Activated CD4-positive, CD25-positive, alpha-beta regulatory T cell treated with anti-CD3 and anti-CD28 coated beads, Interleukin-2, amount 50 U/mL, for 16 hours (primary cell): ENCODE results near the gene EGFR.

Source experiments
- DNase-seq: peaks from one replicate; pipeline ENCODE4 v3.0.0-alpha.2; 2020; ENCODE audit warnings: low read depth, low spot score

Gene EGFR

DNA sequence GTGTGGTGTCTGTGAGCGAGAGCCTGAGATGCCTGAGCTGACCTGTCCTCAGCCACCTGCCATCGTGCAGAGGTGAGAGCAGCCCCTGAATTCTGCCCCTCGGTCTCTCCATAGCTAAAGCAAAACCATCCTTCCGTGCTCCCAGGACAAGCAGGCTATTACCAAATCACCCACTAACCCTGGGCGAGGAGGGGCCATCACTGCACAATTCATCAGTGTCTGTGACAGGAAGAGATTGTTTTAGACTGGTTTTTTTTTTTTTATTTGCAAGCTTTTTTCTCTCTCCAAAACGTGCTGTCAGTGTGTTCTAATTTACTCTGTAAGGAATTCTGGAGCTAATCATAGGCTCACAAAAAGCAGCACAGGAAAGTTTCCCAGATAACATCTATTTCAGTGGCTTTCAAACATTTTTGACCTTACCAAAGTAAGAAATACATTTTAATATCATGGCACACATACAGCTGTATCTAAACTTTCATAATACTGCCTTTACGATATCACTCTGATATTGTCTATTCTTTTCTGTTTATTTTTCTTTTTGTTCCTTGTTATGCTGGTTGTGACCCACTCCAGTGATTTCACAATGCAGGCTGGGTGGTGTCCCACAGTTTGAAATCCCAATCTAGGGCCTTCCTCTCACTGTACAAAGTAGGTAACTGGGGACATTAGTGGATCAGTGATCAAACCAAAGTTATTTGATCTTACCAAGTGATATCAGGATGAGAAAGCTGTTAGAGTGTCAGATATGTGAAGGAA is 62.8 kb downstream of the EGFR start:
- DNase-seq, result no peak

DNA sequence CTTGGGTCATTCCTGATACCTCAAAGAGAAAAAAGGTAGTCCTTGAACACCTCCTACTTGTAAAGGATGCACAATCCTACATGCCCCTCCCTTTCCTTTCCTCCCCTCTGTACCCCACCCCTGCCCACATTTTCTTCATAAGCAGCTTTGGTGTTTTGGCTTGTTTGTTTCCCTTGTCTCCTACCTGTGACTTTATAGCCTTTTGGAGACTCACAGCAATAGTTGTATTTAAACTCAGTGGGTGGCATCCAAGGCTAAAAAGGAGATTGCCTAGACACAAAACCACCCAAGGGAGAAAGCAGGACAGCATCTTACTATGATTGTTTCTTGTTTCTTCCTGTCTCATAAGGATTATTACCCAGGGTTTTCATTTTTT is 63.4 kb downstream of the EGFR start:
- DNase-seq, result no peak

DNA sequence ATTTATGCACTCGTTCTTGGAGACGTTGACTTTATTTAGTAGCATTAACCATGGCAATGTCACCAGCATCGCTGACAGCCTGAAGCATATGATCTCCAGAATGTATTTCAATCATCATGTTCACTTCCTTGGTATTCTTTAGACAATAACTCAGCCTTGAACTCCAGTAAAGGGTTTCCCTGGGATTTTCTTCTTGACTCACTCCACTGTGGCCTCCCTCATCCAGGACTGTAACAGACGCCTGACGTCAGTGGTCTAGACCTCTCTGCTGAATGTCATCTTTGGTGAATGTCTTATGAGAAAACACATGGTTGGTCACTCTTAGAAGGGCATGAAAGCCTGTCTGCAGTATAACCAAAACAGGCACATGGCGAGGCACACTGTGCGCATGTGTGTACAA is 64.4 kb downstream of the EGFR start:
- DNase-seq, result no peak

DNA sequence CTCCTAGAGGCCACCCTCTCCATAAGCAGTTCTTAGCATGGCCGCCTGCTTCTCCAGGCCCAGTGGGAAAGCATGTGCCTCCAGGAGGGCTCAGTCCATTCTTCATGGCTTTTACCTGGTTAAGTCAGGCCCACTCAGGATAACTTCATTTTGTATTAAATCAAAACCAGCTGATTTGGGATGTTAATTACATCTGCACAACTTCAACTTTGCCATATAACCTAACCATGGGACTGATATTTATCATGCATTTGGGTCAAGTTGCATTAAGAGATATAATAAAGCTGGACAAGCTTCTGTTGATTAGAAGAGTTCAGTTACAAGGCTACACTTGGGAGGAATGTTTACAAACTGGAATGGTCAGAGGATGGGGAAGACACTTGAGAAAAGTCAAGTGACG is 65.5 kb downstream of the EGFR start:
- no peak for DNase-seq

DNA sequence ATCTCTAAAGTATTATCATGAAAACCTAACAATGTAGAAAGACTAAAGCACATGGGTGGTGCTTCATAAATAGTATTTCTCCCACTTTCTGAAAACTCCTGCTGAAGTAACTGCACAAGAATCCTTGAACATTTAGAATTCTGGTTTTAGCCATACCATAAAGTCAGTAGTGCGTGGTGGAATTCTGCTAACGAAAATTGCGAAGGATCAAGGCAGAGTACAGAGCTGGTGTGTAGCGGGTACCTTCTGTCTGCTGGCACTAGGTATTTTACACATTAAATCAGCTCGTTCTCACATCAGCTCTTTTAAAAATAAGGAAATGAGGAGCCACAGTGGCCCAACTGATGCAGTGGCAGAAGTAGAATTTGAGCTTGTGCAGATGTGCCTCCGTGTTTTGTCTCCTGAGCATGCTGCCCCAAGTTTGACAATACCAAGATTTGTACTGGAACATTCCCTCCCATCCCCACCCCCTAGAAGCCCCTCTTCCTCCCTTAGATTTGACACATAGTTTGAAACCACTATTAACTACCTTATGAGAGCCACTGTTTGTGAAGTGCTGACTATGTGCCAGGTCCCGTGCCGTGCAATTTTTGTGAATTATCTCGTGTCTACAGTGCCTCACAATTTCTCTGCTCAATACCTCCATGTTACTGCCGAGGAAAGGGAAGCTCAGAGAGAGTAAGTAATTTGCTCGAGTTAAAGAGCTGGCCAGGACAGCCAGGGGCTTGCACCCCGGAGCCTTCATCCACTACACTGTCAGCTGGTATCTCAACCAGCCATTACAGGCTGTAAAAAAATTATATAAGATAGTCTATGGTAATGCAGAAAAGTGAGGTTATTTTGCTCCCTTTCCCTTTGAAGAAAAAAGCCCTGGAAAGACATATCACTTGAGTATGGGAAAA is 66.9 kb downstream of the EGFR start:
- DNase-seq, result no peak

DNA sequence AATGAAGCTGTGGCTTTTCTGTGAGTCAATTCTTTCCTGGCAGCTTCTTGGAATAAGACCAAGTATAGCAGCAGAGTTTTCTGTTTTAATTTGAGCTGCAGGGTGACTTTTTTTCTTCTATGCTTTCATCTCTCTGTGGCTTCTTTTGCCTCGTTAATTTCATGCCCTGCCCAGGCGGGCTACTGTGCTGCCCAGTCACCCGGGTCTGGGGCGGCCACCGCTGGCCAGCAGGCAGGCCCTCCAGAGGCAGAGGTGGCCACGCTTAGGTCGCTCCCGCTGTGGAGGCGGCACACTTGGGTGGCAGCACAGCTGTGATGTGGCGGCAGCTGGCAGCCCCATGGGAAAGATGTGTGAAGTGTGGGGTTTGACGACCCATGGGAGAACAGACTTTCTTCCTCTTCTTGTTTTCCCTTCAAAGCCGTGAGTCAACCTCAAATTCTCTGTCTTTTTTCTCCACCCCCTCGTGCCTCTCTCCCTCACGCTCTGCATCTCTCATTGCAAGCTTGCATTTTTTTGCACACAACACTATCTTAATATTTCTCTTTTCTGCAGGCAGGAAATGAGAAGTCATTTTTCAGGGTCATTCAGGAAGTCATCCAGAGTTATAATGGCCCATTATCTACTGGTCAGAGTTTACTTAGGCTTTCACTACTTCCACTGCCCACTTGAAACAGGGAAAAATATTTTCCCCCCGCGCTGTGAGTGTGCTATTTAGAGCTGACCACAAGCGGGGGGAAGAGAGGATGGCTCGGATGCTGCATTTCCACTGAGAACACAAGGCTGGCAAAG is 67.8 kb downstream of the EGFR start:
- no peak for DNase-seq

DNA sequence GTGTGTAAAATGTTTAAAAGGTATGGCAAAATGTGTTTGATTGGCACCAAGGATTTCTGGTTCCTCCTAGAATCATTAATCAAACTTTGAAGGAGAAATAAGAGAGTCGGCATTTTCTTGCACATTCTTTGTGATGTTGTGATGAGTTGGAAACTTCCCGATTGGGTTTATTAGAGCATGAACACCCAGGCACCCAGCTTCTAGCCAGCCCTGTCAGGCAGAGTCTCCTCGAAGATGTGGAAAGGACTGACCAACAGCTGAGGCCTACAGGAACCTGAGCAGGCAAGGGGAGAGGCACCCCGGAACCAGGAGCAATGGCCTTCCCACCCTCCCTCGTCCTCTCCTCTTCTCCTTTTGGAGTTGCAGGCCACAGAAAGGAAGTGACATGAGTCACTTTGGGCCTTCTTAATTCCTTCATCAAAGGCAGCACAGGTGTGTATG is 68.7 kb downstream of the EGFR start:
- no peak for DNase-seq

DNA sequence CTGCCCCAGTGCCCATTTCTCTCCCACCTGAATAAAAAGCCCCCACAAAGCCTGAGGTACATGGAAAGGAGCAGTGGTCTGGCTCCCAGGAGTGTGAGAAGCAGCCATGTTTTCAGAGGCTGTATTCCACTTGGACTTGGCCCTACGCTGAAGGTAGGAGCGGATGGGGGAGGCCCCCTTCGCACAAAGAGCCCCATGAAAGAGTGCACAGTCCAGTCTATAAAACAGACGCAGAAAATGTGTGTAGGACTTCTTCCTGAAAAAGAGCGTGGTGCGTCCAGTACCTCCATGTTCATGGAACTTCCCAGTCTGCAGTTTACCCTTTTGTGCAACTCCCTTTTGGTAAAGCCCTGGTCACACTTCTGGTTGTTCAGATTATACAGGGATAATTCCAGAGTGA is 69.3 kb downstream of the EGFR start:
- no peak for DNase-seq

DNA sequence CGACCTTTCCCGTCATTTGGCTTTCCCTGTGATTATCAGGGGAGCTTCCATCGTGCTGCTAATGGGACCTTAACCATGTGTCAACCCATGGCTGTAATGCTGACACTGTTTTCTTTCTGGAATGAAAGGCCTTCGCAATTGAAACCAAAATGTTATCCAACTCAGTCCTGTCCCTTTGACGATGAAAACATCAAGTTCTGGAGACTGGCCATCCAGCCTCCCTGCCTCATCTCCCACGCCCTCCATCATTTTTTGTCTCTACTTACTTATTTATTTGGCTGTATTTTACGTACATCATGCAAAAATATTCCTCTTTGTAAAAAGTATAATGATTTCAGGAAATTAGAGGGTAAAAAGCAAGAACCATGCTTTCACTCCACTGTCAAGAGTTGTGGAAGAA is 69.8 kb downstream of the EGFR start:
- no peak for DNase-seq

DNA sequence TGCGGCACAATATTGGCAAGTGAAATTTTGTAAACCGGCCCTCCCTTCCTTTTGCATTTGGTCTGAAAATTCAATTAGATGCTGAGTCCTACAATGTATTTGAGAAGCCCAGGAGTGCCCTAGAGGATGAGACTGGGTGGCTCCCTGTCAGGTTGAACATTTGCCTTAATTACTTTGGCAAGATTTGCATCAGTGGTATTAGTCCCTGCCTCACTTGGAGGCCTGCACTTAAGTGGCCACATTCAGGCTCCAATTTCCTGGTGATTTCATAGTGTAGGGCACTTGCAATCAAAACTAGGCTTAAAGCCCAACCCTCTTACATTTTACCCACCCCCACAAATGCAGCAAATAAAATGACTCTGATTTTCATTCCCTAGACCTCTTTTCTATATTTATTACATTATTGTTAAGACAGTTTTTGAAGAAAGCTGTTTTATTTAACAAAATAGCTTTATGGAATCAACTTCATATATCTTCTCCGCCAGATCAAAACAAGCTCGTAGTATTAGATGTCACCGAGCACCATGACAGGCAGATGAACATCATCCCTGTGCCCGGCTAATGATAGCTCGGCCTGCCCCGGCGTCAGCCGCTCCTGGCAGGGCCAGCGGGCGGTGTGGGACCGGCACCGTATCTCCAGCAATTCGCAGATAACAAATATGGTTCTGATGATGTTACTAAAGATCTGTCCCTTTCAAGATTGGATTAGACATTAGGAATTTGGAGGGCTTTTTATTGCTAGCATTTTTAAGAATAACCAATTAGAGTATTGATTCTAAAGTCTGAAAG is 73.6 kb downstream of the EGFR start:
- no peak for DNase-seq

DNA sequence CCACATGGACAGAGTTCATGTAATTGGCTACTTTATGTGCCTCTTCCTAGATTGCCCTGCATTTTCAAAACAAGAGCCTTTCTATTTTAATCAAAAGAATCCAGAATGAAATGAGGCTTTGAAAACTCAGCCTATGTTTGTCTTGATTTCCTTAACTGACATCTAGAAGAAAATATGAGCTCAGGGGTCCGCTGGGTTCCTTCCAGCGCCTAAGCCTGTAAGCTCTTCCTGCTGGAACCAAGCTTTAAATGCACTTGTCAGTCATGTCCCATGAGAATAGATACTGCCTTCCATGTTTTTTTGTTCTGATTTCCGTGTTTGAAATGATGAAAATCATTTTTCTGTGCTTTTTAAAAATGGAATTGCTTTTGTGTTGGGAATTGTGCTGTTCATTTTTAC is 74.2 kb downstream of the EGFR start:
- no peak for DNase-seq

DNA sequence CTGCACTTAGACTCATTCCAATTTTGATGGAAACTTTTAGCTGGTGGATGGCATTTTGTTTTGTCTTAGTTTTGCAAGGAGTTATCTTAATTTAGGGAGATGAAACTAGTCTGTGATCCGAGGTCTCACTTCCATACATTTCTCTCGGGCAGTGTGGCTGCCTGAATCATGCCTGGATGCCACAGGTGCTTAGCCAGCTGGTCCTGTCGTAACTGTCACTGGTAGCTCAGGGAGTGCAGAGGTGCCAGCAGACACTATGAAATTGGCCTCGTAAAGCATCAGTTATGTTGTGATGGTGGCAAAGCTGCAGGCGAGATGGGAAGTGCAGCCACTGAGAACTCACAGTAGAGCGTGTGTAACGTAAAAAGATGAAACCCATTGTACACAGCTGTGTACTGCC is 74.9 kb downstream of the EGFR start:
- DNase-seq, result no peak

DNA sequence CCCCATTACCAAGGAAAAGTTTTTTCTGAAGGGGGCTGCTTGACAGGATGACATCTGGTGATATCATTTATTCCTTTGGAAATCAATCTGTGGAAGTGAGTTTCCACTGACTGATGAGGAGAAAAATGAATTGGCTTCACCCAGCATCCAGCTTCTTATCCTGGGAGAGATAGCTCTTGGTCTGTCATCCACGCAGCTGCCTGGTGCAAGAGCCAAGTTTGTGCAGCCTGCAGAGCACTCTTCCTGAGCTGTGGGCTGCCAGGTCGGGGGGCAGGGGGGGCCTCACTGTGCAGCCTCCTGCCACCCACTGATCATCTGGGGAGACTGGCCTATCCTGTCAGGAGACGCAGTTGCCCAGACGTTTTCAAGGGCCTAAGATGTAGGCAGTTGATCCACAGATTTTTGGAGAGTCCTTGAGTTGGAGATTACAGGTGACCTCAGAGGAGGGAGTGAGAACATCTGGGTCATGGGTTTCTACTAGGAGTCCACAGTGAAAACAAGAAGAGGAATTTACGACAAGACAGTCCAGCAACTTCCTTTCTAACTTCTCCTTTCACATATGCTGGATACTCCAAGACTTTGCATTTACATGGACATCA is 75.4 kb downstream of the EGFR start:
- no peak for DNase-seq

DNA sequence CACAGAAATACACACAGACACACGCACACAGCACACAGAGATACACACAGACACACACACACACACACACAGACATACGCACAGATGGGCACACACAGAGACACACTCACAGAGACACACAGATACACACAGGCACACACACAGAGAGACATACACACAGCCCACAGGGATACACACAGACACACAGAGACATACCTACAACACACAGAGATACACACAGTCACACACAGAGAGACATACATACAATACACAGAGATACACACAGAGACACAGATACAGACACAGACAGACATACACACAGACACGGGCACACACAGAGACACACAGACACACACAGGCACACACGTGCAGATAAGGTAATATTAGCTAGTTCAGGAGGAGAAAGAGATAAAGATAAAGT is 76.9 kb downstream of the EGFR start:
- DNase-seq, result no peak

DNA sequence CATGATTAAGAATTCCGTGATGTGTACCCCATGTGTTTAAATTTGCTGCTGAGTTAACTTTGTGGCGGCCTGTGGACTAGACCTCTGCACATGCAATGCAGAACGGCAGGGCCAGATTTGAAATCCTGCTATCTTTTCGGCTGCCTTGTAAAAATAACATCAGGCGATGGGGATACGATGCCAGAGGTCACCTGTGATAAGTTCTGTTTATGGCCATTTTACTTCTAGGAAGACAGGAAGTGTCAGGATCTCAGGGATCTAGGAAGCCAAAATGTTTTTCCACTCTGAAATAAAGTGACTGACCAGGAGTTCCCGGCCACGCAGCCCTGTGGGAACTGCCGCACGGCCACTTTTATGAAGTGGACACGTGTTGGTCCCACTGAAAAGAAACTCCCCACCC is 77.5 kb downstream of the EGFR start:
- no peak for DNase-seq

DNA sequence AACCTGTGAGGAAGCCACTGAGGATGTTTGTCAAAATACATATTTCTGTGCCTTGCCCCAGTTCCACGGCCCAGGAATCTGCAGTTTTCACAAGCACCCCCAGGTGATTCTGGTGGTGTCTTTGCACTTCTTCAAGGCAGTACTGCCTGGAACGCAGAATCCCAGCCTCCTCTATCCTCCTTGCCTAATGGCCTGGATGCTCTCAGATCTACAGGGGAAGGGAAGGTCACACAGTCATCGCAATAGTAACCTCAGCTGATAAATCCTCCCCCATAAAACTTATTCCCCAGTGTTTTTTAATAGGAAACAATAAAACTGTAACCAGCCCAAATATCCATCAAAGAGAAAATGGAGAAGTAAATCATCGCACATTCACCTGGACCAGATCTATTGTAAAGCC is 78.3 kb downstream of the EGFR start:
- DNase-seq, result no peak

DNA sequence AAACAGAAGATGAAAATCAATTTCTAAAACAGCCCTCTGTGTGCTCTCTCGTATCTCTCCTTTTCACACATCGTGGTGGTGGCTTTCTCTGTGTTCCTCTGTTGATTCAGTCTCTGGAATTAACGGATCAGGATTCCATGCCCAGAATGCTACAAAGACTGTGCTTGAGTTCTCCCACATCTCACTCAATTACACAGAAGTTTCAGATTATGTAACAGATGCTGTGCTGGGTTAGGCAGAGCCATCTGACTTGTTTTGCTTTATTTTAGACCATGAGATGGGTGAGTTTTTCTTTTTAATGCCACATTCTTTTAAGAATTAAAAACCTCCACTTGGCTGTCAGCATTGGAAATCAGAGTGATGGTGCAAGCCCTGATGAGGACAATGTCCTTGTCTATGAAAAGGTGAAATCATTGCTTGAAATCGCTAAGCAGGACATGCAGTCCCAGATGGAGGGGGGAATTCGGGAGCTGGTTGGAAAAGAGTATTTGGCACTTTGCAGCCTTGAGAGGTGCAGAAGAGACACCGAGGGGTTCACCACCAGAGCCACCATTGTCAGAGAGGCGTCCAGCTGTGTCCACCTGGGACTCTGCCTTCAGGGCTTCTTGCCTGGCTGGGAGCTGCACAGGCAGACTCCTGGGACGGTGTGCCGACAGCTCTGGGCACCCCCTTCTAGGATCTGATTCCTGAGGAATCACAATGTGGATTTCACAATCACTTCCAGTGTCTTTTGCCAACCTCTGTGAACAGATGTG is 80.4 kb downstream of the EGFR start:
- no peak for DNase-seq

DNA sequence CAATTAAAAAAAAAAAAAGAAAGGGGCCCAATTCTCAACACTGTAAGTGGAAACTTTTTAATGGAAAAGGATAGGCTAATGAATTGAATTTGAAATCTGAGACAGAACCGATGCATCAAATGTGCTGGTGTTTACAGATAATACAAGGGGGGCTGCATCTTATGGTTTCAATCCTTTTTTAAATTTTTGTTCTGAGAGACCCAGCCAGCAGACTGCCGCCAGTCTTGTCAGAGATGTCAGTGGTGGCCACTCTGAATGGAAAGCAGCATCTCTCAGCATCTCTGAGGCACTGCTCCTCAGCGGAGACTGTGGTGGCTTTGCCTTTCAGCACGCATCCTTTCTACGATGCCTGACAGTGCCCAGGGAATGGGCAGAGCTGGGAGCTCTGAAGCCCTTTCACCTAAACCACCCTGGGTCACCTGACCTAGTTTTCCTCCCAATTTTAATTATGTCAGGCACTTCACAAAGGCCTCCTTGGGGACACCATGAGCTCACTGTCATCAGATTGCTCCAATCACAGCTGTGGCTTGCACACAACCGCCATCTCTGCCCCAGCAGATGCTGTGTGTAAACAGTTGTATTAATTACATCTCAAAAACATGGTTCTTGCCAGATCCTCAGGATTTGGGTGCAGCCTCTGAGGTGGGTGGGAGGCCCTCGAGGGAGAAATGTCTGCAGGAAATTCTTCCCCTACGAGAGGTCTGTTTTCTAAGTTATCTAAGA is 81.2 kb downstream of the EGFR start:
- DNase-seq, result no peak

DNA sequence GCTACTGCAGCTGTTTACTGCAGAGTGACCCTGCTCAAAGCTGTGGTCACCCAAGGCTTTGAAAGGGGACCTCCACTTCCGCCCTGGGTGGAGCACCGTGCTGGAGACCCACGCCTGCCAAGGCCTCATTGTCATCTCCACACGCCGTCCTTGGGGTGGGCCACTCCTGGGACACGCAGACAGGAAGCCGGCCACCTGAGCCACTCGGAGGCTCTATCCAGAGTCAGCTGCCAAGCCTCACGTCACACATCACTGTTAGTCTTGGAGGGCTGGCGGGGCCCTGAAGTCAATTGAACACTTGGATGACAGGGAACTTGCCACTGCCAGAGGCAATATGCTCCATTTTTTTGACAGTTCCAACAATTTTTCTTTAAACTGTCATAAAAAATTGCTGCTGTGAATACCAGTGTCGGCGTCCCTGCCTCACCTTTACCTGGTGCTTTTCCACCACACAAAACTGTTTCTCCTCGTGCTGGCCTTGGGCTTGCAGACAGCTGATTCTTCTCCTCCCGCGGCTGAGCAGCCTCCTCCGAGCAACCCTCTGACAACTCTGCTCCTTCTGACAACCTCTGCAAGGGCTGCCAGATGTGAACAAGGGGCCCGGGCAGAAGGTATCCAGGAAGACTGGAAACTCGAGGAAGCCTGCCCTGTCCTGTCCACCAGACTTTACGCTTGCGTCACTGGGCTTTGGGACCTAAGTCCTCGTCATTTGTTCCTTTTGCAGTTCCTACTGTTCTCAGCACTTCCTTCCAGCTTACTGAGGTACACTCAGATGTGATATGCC is 81.9 kb downstream of the EGFR start:
- no peak for DNase-seq
